ENCODE measurements around the gene PALLD.

PALLD gene

GRCh38 chr4:168623484-168623883 is 126.6 kb downstream of the PALLD start:
- ATAC-seq (ENCODE audit: low read depth) (no peak), DNase-seq (ENCODE audit: low spot score) (no peak)
- TF ChIP-seq, protein P1, sequence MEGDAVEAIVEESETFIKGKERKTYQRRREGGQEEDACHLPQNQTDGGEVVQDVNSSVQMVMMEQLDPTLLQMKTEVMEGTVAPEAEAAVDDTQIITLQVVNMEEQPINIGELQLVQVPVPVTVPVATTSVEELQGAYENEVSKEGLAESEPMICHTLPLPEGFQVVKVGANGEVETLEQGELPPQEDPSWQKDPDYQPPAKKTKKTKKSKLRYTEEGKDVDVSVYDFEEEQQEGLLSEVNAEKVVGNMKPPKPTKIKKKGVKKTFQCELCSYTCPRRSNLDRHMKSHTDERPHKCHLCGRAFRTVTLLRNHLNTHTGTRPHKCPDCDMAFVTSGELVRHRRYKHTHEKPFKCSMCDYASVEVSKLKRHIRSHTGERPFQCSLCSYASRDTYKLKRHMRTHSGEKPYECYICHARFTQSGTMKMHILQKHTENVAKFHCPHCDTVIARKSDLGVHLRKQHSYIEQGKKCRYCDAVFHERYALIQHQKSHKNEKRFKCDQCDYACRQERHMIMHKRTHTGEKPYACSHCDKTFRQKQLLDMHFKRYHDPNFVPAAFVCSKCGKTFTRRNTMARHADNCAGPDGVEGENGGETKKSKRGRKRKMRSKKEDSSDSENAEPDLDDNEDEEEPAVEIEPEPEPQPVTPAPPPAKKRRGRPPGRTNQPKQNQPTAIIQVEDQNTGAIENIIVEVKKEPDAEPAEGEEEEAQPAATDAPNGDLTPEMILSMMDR (IDR thresholded peaks at IDR 0.05; ENCODE audit: poor library complexity, severe bottlenecking): no peak
- Histone ChIP-seq H3K27me3 (ENCODE audit: insufficient read depth, poor library complexity, severe bottlenecking) (no peaks in the 10 kb centered on the region), H3K27ac (ENCODE audit: poor library complexity, severe bottlenecking) (no peak overlapping the region), H3K4me1 (ENCODE audit: insufficient read depth, poor library complexity, severe bottlenecking) (no peaks in the 10 kb centered on the region), H3K4me3 (ENCODE audit: severe bottlenecking) (no peak overlapping the region), H3K36me3 (ENCODE audit: low read depth) (no peaks in the 10 kb centered on the region), H3K9me3 (ENCODE audit: severe bottlenecking) (no peaks in the 10 kb centered on the region)

- TF ChIP-seq, protein P1 (IDR thresholded peaks at IDR 0.05; ENCODE audit: poor library complexity, severe bottlenecking): no peak
- Histone ChIP-seq H3K4me3 (ENCODE audit: severe bottlenecking) (no peak overlapping the region), H3K27ac (ENCODE audit: poor library complexity, severe bottlenecking) (no peak overlapping the region), H3K9me3 (ENCODE audit: severe bottlenecking) (no peaks in the 10 kb centered on the region), H3K36me3 (ENCODE audit: low read depth) (no peaks in the 10 kb centered on the region), H3K27me3 (ENCODE audit: insufficient read depth, poor library complexity, severe bottlenecking) (no peaks in the 10 kb centered on the region), H3K4me1 (ENCODE audit: insufficient read depth, poor library complexity, severe bottlenecking) (peaks cover 17% of the 10 kb centered on the region)
- no peak for ATAC-seq (ENCODE audit: low read depth)
- no peak for DNase-seq (ENCODE audit: low spot score)
Measured at GRCh38 chr4:168628251-168628650, 131.4 kb downstream of the PALLD start.

DNA sequence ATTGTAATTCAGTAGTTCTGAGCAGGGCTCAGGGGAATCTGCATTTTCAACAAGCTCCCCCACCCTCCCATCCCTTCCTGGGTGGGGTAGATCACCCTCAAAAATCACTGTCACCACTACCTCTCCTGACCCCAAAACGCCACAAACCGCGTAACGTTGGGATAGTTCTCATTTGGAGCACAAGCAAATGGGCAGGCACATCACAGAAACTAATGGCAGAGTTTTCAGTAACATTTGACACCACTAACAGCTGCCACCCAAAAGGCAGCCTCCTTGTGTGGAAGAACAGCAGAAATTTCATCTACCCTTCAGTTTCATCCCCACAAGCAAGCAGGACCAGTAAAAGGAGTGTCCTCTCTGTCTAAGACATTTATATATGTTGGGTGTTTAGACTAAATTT is 132.7 kb downstream of the PALLD start:
- DNase-seq (ENCODE audit: low spot score): no peak
- H3K4me1 ChIP-seq (ENCODE audit: insufficient read depth, poor library complexity, severe bottlenecking): peaks cover 30% of the 10 kb centered on the region
- no peaks in the 10 kb centered on the region for H3K27me3 ChIP-seq (ENCODE audit: insufficient read depth, poor library complexity, severe bottlenecking)
- TF ChIP-seq, protein P1 (IDR thresholded peaks at IDR 0.05; ENCODE audit: poor library complexity, severe bottlenecking): no peak
- no peaks in the 10 kb centered on the region for H3K36me3 ChIP-seq (ENCODE audit: low read depth)
- no peak overlapping the region for H3K4me3 ChIP-seq (ENCODE audit: severe bottlenecking)
- H3K27ac ChIP-seq (ENCODE audit: poor library complexity, severe bottlenecking): peak overlapping the region; percentile 84
- ATAC-seq (ENCODE audit: low read depth): no peak
- H3K9me3 ChIP-seq (ENCODE audit: severe bottlenecking): no peaks in the 10 kb centered on the region

- no peaks in the 10 kb centered on the region for H3K27me3 ChIP-seq (ENCODE audit: insufficient read depth, poor library complexity, severe bottlenecking)
- H3K4me1 ChIP-seq (ENCODE audit: insufficient read depth, poor library complexity, severe bottlenecking): peaks cover 30% of the 10 kb centered on the region
- H3K9me3 ChIP-seq (ENCODE audit: severe bottlenecking): no peaks in the 10 kb centered on the region
- DNase-seq (ENCODE audit: low spot score): no peak
- H3K4me3 ChIP-seq (ENCODE audit: severe bottlenecking): peak overlapping the region; percentile 44
- peak; percentile 43 for ATAC-seq (ENCODE audit: low read depth)
- H3K27ac ChIP-seq (ENCODE audit: poor library complexity, severe bottlenecking): peak overlapping the region; percentile 84
- no peaks in the 10 kb centered on the region for H3K36me3 ChIP-seq (ENCODE audit: low read depth)
- TF ChIP-seq, protein P1 (IDR thresholded peaks at IDR 0.05; ENCODE audit: poor library complexity, severe bottlenecking): no peak
Measured at GRCh38 chr4:168630445-168631187, 133.8 kb downstream of the PALLD start.

Data from RWPE2 (cell line).